LHCN-M2 (cell line): ENCODE measurements around the gene SLC8A1. TPM values are rescaled to one million over a fixed set of nuclear protein-coding genes. Genes with fewer than 3 reads are reported as not detected.
A peak's percentile ranks its signal among the peaks of the same experiment; 100 is the strongest.

Experiments
- DNase-seq: peaks from one replicate; pipeline ENCODE4 v3.0.0-alpha.2; 2012; ENCODE audit warnings: low read depth
- total RNA-seq: library from RNA; depleted of rRNA; stranded (reverse); fragments of >200 nt; gene quantifications from 2 replicates; pipeline ENCODE4 v1.2.3, GENCODE V29; 2014

The SLC8A1 gene
- total RNA-seq, 1 experiment from 2014 or later, result 22.5 TPM

- no peak for DNase-seq
Observed at GRCh38 chr2:40421631-40422297, 30.1 kb downstream of the SLC8A1 start.

GRCh38 chr2:40420478-40420877, 31.4 kb downstream of the SLC8A1 start:
- no peak for DNase-seq

GRCh38 chr2:40419364-40419762, 32.5 kb downstream of the SLC8A1 start:
- no peak for DNase-seq

- DNase-seq, result no peak
Observed at GRCh38 chr2:40418614-40419363, 33.1 kb downstream of the SLC8A1 start.

- no peak for DNase-seq
Observed at GRCh38 chr2:40416486-40416885, 35.4 kb downstream of the SLC8A1 start.

- DNase-seq, result no peak
Observed at GRCh38 chr2:40415391-40415790, 36.5 kb downstream of the SLC8A1 start.

GRCh38 chr2:40412456-40412855, 39.4 kb downstream of the SLC8A1 start:
- DNase-seq, result peak; percentile 56

GRCh38 chr2:40410695-40411094, 41.2 kb downstream of the SLC8A1 start:
- no peak for DNase-seq

- DNase-seq, result no peak
Observed at GRCh38 chr2:40409734-40410133, 42.2 kb downstream of the SLC8A1 start.

- no peak for DNase-seq
Observed at GRCh38 chr2:40406485-40407289, 45.2 kb downstream of the SLC8A1 start.

GRCh38 chr2:40405465-40405864, 46.4 kb downstream of the SLC8A1 start:
- DNase-seq, result peak; percentile 81

- DNase-seq, result no peak
Observed at GRCh38 chr2:40404517-40404916, 47.4 kb downstream of the SLC8A1 start.

GRCh38 chr2:40403233-40403836, 48.6 kb downstream of the SLC8A1 start:
- peak; percentile 89 for DNase-seq

GRCh38 chr2:40401896-40402295, 50.0 kb downstream of the SLC8A1 start:
- DNase-seq, result peak; percentile 95

GRCh38 chr2:40400336-40400953, 51.4 kb downstream of the SLC8A1 start:
- peak; percentile 60 for DNase-seq

- no peak for DNase-seq
Observed at GRCh38 chr2:40397765-40398164, 54.1 kb downstream of the SLC8A1 start.

- no peak for DNase-seq
Observed at GRCh38 chr2:40396124-40396523, 55.8 kb downstream of the SLC8A1 start.

- DNase-seq, result no peak
Observed at GRCh38 chr2:40395169-40396073, 56.5 kb downstream of the SLC8A1 start.

- no peak for DNase-seq
Observed at GRCh38 chr2:40394597-40394996, 57.3 kb downstream of the SLC8A1 start.

- no peak for DNase-seq
Observed at GRCh38 chr2:40394031-40394430, 57.9 kb downstream of the SLC8A1 start.
